Trophoblast cell (in vitro differentiated cells and primary cell): ENCODE measurements around the gene LHFPL2.

Source experiments
- DNase-seq, 2 donors: peaks; one replicate each; pipeline ENCODE4 v3.0.0-alpha.2; 2016
- H2AFZ ChIP-seq: 2 replicates; pipeline ENCODE4 v1.6.1; 2013; ENCODE audit warnings: low read length, moderate library complexity, mild to moderate bottlenecking; ENCODE audit not compliant: insufficient read depth, poor library complexity
- H2AK5ac ChIP-seq: 2 replicates; pipeline ENCODE4 v1.6.1; 2013; ENCODE audit warnings: mild to moderate bottlenecking, low read length
- H2BK120ac ChIP-seq: 2 replicates; pipeline ENCODE4 v1.6.1; 2013; ENCODE audit warnings: low read length, mild to moderate bottlenecking, moderate library complexity; ENCODE audit not compliant: insufficient read depth, poor library complexity
- H2BK12ac ChIP-seq: 2 replicates; pipeline ENCODE4 v1.6.1; 2013; ENCODE audit warnings: mild to moderate bottlenecking, low read length, moderate library complexity
- H2BK5ac ChIP-seq: 2 replicates; pipeline ENCODE4 v1.6.1; 2013; ENCODE audit warnings: low read length, low read depth, moderate library complexity, mild to moderate bottlenecking; ENCODE audit not compliant: poor library complexity
- H3K14ac ChIP-seq: 2 replicates; pipeline ENCODE4 v1.6.1; 2013; ENCODE audit warnings: mild to moderate bottlenecking, low read length
- H3K18ac ChIP-seq: 2 replicates; pipeline ENCODE4 v1.6.1; 2013; ENCODE audit warnings: mild to moderate bottlenecking, low read length
- H3K23ac ChIP-seq: 2 replicates; pipeline ENCODE4 v1.6.1; 2013; ENCODE audit warnings: low read length
- H3K27ac ChIP-seq: 2 replicates; pipeline ENCODE4 v1.5.1; 2013; ENCODE audit warnings: low read depth, mild to moderate bottlenecking, inconsistent platforms, low read length, moderate library complexity
- H3K27me3 ChIP-seq: 2 replicates; pipeline ENCODE4 v1.6.1; 2013; ENCODE audit warnings: inconsistent platforms, mild to moderate bottlenecking, low read length, moderate library complexity; ENCODE audit not compliant: insufficient read depth
- H3K36me3 ChIP-seq, 2 experiments: 1 replicate in 1 of 2; 2 replicates in 1 of 2; pipeline ENCODE4 v1.6.1; 2013; ENCODE audit warnings: low read length in 2 of 2, mild to moderate bottlenecking in 2 of 2, moderate library complexity in 1 of 2; ENCODE audit not compliant: insufficient read depth in 2 of 2, control insufficient read depth in 1 of 2
- H3K4ac ChIP-seq: 2 replicates; pipeline ENCODE4 v1.6.1; 2013; ENCODE audit warnings: low read depth, mild to moderate bottlenecking, low read length, moderate library complexity
- H3K4me1 ChIP-seq, 2 experiments: 1 replicate in 1 of 2; 2 replicates in 1 of 2; pipeline ENCODE4 v1.6.1; 2013; ENCODE audit warnings: low read length in 2 of 2, mild to moderate bottlenecking in 2 of 2, moderate library complexity in 1 of 2; ENCODE audit not compliant: insufficient read depth in 2 of 2, control insufficient read depth in 1 of 2
- H3K4me2 ChIP-seq: 2 replicates; pipeline ENCODE4 v1.6.1; 2013; ENCODE audit warnings: inconsistent platforms, mild to moderate bottlenecking, low read length, moderate library complexity
- H3K4me3 ChIP-seq: 2 replicates; pipeline ENCODE4 v1.5.1; 2013; ENCODE audit warnings: mild to moderate bottlenecking, low read depth, low read length, inconsistent platforms
- H3K79me1 ChIP-seq: one replicate; pipeline ENCODE4 v1.6.1; 2013; ENCODE audit warnings: low read length
- H3K79me2 ChIP-seq: 2 replicates; pipeline ENCODE4 v1.6.1; 2013; ENCODE audit warnings: low read length, mild to moderate bottlenecking; ENCODE audit not compliant: control insufficient read depth, insufficient read depth, poor library complexity
- H3K9ac ChIP-seq: 2 replicates; pipeline ENCODE4 v1.6.1; 2013; ENCODE audit warnings: mild to moderate bottlenecking, low read length
- H3K9me3 ChIP-seq: 2 replicates; pipeline ENCODE4 v1.6.1; 2013; ENCODE audit warnings: low read depth, mild to moderate bottlenecking, control low read depth, inconsistent platforms, low read length; ENCODE audit not compliant: insufficient read depth
- H4K12ac ChIP-seq: 2 replicates; pipeline ENCODE4 v1.6.1; 2013; ENCODE audit warnings: low read depth, mild to moderate bottlenecking, low read length, moderate library complexity
- H4K8ac ChIP-seq: 2 replicates; pipeline ENCODE4 v1.6.1; 2013; ENCODE audit warnings: low read depth, mild to moderate bottlenecking, low read length, moderate library complexity
- H4K91ac ChIP-seq: one replicate; pipeline ENCODE4 v1.6.1; 2013; ENCODE audit warnings: low read depth, mild to moderate bottlenecking, low read length, moderate library complexity
- WGBS: extraction: QIAGEN DNeasy Blood & Tissue Kit; methylation state at CpG from one replicate; pipeline ENCODE4 v1.1.7; 2013; ENCODE audit warnings: missing lambda C conversion rate; ENCODE audit not compliant: insufficient read length, insufficient coverage; ENCODE audit errors: extremely low coverage; 5-methylcytosine and 5-hydroxymethylcytosine counted together

Gene LHFPL2

DNA sequence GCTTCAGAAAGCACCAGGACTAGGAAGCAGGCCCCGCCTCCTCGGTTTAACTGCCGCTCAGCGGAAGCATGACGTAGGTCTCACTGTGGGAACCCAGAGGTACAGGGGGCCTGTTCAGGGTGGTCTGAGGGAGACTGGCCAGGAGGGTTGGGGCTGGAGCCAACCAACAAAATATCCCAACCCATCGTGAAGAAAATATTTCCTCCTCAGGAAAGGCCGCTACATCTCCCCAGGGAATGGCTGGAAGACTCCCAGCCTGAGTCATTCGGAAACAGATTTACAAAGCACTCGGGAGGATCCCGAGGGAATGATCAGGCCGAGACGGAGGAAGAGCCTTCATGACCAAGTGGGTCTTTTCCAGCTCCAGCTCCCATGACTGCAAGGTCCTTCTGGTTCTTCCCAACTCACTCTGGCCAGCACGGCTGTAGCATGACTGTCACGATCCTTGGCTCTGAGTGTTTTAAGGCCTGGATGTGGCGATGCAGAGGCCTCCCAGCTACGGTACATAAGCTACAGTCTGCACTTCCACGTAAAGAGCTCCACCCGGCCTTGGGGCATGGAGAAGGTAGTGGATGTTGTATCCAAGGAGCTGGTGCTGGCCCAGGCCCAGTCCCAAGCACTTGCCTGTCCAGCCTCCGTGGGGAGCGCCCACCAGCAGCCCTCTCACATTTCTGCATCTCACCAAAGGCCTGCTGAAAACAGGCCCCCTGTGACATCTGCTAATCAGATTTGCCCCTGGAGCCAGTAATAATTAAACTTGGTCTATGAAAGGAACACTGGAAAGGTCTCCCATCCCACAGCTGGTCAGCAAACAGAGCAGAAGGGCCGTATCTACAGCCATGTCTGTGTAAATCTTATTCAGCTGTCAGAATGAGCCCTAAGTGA is 100.6 kb downstream of the LHFPL2 start:
- no CpG with 5 or more reads among the region's 21 CpGs for WGBS
- H4K91ac ChIP-seq: no peak overlapping the region
- H2BK5ac ChIP-seq: no peak overlapping the region
- no peak overlapping the region for H3K27ac ChIP-seq
- H3K23ac ChIP-seq: no peak overlapping the region
- DNase-seq: no peak
- no peaks in the 10 kb centered on the region for H3K27me3 ChIP-seq
- H4K8ac ChIP-seq: no peak overlapping the region
- peaks cover 6 to 8% of the 10 kb centered on the region in 2 experiments for H3K36me3 ChIP-seq
- no peaks in the 10 kb centered on the region for H3K9me3 ChIP-seq
- no peak overlapping the region for H3K4me2 ChIP-seq
- peaks cover 4 to 11% of the 10 kb centered on the region in 2 experiments for H3K4me1 ChIP-seq
- no peak overlapping the region for H3K4ac ChIP-seq
- H2BK120ac ChIP-seq: no peak overlapping the region
- H3K4me3 ChIP-seq: no peak overlapping the region
- H3K18ac ChIP-seq: no peak overlapping the region
- no peak overlapping the region for H2AFZ ChIP-seq
- peaks cover 4% of the 10 kb centered on the region for H3K79me2 ChIP-seq
- no peak overlapping the region for H3K14ac ChIP-seq
- H2AK5ac ChIP-seq: no peak overlapping the region
- H2BK12ac ChIP-seq: no peak overlapping the region
- no peaks in the 10 kb centered on the region for H3K79me1 ChIP-seq
- no peak overlapping the region for H3K9ac ChIP-seq
- no peak overlapping the region for H4K12ac ChIP-seq

DNA sequence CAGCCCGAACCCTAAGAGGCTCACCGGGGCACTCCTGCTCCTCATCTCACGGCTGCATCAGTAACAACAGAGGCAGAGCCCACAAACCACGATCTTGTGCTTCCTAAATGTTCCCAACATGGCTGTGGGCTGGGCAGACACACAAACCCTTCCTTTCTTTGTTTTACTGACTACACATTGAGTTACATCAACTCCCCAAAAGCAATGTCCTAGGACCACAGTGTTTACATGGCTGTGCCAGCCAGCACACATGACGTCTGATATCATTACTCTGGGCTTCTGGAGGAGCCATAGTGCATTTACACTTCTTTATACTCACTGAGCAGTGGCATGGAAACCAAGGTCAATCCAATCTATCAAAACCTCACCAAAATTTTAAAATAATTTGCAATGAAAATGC is 101.4 kb downstream of the LHFPL2 start:
- no peak overlapping the region for H3K4me3 ChIP-seq
- no peak overlapping the region for H3K23ac ChIP-seq
- H3K79me1 ChIP-seq: no peaks in the 10 kb centered on the region
- H2AK5ac ChIP-seq: no peak overlapping the region
- H3K27me3 ChIP-seq: no peaks in the 10 kb centered on the region
- no peak overlapping the region for H3K9ac ChIP-seq
- H2BK120ac ChIP-seq: no peak overlapping the region
- no peak overlapping the region for H4K91ac ChIP-seq
- H3K4ac ChIP-seq: no peak overlapping the region
- no peak overlapping the region for H3K27ac ChIP-seq
- H2BK5ac ChIP-seq: no peak overlapping the region
- no peak overlapping the region for H4K8ac ChIP-seq
- peaks cover 4% of the 10 kb centered on the region for H3K79me2 ChIP-seq
- no peak overlapping the region for H2BK12ac ChIP-seq
- H4K12ac ChIP-seq: no peak overlapping the region
- no peak for DNase-seq
- WGBS: no CpG with 5 or more reads among the region's 5 CpGs
- no peak overlapping the region for H3K14ac ChIP-seq
- H3K18ac ChIP-seq: no peak overlapping the region
- H3K9me3 ChIP-seq: no peaks in the 10 kb centered on the region
- H2AFZ ChIP-seq: no peak overlapping the region
- peaks cover 6 to 7% of the 10 kb centered on the region in 2 experiments for H3K36me3 ChIP-seq
- no peak overlapping the region for H3K4me2 ChIP-seq
- H3K4me1 ChIP-seq: peaks cover 4 to 11% of the 10 kb centered on the region in 2 experiments

DNA sequence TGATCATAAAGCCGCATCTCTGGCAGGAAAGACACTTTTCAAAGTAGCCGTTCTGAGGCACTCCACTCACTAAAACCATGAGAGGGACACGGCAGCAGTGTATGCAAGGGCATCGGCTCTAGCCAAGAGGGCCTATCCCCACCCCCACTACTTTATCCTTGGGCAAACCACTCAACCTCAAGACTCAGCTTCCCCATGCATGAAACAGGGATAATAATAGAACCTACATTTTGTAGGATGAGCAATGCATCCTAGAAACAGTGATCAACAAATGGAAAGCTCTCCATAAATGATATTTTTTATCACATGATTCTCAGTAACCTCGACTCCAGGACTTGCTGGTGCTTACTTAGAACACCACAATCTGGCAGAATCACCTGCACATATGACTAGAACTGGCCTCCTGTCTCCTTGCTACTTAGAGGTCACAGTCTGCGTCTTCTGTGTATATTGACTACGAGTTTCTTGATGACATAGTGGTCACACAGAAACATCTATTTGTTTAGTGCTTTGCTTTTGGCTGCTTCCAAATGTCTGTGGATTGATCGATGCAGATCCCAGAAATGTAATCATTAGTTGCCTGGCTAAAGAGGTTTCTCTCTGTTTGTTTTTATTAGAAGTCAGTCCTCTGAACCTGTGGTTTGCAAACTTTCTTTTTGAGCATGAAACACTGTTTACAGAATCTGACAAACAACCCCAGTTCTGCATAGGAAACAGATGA is 102.1 kb downstream of the LHFPL2 start:
- H3K27ac ChIP-seq: no peak overlapping the region
- no peak overlapping the region for H3K4ac ChIP-seq
- no peak overlapping the region for H4K12ac ChIP-seq
- H3K27me3 ChIP-seq: no peaks in the 10 kb centered on the region
- H3K4me3 ChIP-seq: no peak overlapping the region
- H3K23ac ChIP-seq: no peak overlapping the region
- no peak overlapping the region for H2BK5ac ChIP-seq
- H3K79me1 ChIP-seq: no peaks in the 10 kb centered on the region
- H3K4me2 ChIP-seq: no peak overlapping the region
- H3K18ac ChIP-seq: no peak overlapping the region
- no peak overlapping the region for H3K9ac ChIP-seq
- peaks cover 6 to 7% of the 10 kb centered on the region in 2 experiments for H3K36me3 ChIP-seq
- DNase-seq: no peak
- no peak overlapping the region for H2AFZ ChIP-seq
- peaks cover 4% of the 10 kb centered on the region for H3K79me2 ChIP-seq
- no peak overlapping the region for H2BK12ac ChIP-seq
- H2BK120ac ChIP-seq: no peak overlapping the region
- no peak overlapping the region for H4K91ac ChIP-seq
- H3K14ac ChIP-seq: no peak overlapping the region
- no peaks in the 10 kb centered on the region for H3K9me3 ChIP-seq
- WGBS: no CpG with 5 or more reads among the region's 8 CpGs
- peaks cover 4 to 11% of the 10 kb centered on the region in 2 experiments for H3K4me1 ChIP-seq
- H2AK5ac ChIP-seq: no peak overlapping the region
- no peak overlapping the region for H4K8ac ChIP-seq

DNA sequence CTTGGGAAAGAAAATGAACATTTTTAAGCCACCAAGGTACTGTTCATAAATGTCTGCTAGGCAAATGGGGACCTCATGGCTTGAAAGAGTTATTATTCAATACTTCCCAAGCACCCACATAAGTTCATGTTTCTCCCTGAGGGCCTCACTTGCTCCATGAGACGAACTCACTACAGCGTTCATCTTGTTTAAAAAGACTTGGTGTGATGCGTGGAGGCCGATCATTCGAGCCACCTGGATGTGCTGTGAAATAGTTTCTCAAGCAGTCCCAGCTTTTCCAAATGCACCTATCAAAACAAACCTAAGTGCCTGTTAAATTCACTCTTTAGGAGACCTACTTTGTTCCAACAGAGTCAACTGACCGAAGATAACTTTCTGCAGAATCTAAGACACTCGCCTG is 103.2 kb downstream of the LHFPL2 start:
- Histone ChIP-seq H2BK120ac (no peak overlapping the region), H3K4ac (no peak overlapping the region), H2AFZ (no peak overlapping the region), H2BK12ac (no peak overlapping the region), H3K9ac (no peak overlapping the region), H3K18ac (no peak overlapping the region), H2BK5ac (no peak overlapping the region), H3K4me2 (no peak overlapping the region), H3K79me2 (peaks cover 4% of the 10 kb centered on the region), H3K79me1 (no peaks in the 10 kb centered on the region), H4K12ac (no peak overlapping the region), H4K8ac (no peak overlapping the region), H3K36me3 (peaks cover 4 to 7% of the 10 kb centered on the region in 2 experiments), H3K14ac (no peak overlapping the region), H3K23ac (no peak overlapping the region), H2AK5ac (no peak overlapping the region), H3K4me3 (no peak overlapping the region), H3K27me3 (no peaks in the 10 kb centered on the region), H3K9me3 (no peaks in the 10 kb centered on the region), H3K27ac (no peak overlapping the region), H4K91ac (no peak overlapping the region), H3K4me1 (peaks cover 4 to 11% of the 10 kb centered on the region in 2 experiments)
- WGBS: no CpG with 5 or more reads among the region's 7 CpGs
- no peak for DNase-seq
